K562 (cell line): ENCODE measurements around the gene HBEGF. TPM values are rescaled to one million over a fixed set of nuclear protein-coding genes. Genes with fewer than 3 reads are reported as not detected.

ENCODE experiments used
- ATAC-seq: fragments of 200-7000 bp; cut with Tn5 transposase; 3 replicates; pipeline ENCODE4 v1.9.1; 2020; ENCODE audit warnings: moderate library complexity
- BruUV-seq: library from RNA; stranded (reverse); fragments of 400-500 nt; replicated peaks from 2 replicates; lab custom pipeline; 2021; lab: Mats Ljungman, UMichigan
- CTCF ChIA-PET: fragments of 300-600 bp; formaldehyde crosslinking; extraction: SDS; loops from one replicate; lab custom pipeline; 2021; ENCODE audit warnings: low intra/inter-chr PET ratio; lab: Yijun Ruan, JAX
- POLR2A ChIA-PET: fragments of 300-600, 350-650 bp; sonication (Branson Sonifier 250); formaldehyde crosslinking; extraction: SDS; loops from one replicate; lab custom pipeline; 2021; ENCODE audit warnings: antibody characterized with exemption, inconsistent platforms; lab: Yijun Ruan, JAX
- DNase-seq, 4 experiments: peaks; one replicate each; pipeline versions ENCODE4 v3.0.0 to v3.0.0-alpha.2; 2011 to 2018; ENCODE audit warnings: low spot score in 3 of 4, mixed read lengths in 3 of 4; ENCODE audit errors: extremely low read depth in 1 of 4
- FAIRE-seq: peaks from 2 replicates; lab custom pipeline; 2011; peaks lifted over from hg19 to GRCh38; lab: Jason Lieb, UNC
- H2AFZ ChIP-seq: 2 replicates; pipeline ENCODE4 v1.6.0; 2011; ENCODE audit warnings: low read depth, low read length, control low read depth, inconsistent platforms
- H3K27ac ChIP-seq: fragments of 200-600 bp; 3 replicates; pipeline ENCODE4 v1.8.0; 2011; ENCODE audit warnings: low read depth, mild to moderate bottlenecking, control low read depth, inconsistent platforms, low read length, moderate library complexity, mixed read lengths; ENCODE audit errors: extremely low read depth
- H3K27me3 ChIP-seq, 2 experiments: fragments of 300-600 bp in 1 of 2; 2 replicates in 1 of 2; 3 replicates in 1 of 2; pipeline versions ENCODE4 v1.6.0 to v1.8.0; 2011; ENCODE audit warnings: inconsistent platforms in 2 of 2, low read length in 2 of 2, mild to moderate bottlenecking in 1 of 2, mixed read lengths in 1 of 2, moderate library complexity in 1 of 2; ENCODE audit not compliant: control insufficient read depth in 2 of 2, insufficient read depth in 2 of 2
- H3K36me3 ChIP-seq: fragments of 300-600 bp; 3 replicates; pipeline ENCODE4 v1.8.0; 2011; ENCODE audit warnings: mild to moderate bottlenecking, low read length, inconsistent platforms; ENCODE audit not compliant: control insufficient read depth, insufficient read depth
- H3K4me1 ChIP-seq, 2 experiments: fragments of 200-600 bp in 1 of 2; replicated peaks in 1 of 2; 2 replicates in 1 of 2; 3 replicates in 1 of 2; pipeline versions ENCODE4 v1.5.1 to v1.8.0; 2011; ENCODE audit warnings: inconsistent platforms in 2 of 2, low read length in 2 of 2, mild to moderate bottlenecking in 1 of 2, mixed read lengths in 1 of 2, moderate library complexity in 1 of 2; ENCODE audit not compliant: control insufficient read depth in 2 of 2, insufficient read depth in 2 of 2
- H3K4me2 ChIP-seq: 2 replicates; pipeline ENCODE4 v1.6.1; 2011; ENCODE audit warnings: low read length, control low read depth, inconsistent platforms, mixed read lengths; ENCODE audit not compliant: insufficient read depth
- H3K4me3 ChIP-seq: fragments of 200-600 bp; sonication (generic), shearing (Covaris generic); 2 replicates; pipeline ENCODE4 v1.5.1; 2016; ENCODE audit warnings: control low read depth, inconsistent platforms
- H3K79me2 ChIP-seq: fragments of 200-600 bp; 3 replicates; pipeline ENCODE4 v1.8.0; 2011; ENCODE audit warnings: low read length, inconsistent platforms; ENCODE audit not compliant: control insufficient read depth, insufficient read depth
- H3K9ac ChIP-seq, 2 experiments: 2 replicates each; pipeline versions ENCODE4 v1.6.0 to v1.6.1; 2011; ENCODE audit warnings: low read depth in 2 of 2, low read length in 2 of 2, control low read depth in 1 of 2, inconsistent platforms in 1 of 2, mild to moderate bottlenecking in 1 of 2, mixed read lengths in 1 of 2; ENCODE audit not compliant: insufficient read depth in 1 of 2
- H3K9me1 ChIP-seq: one replicate; pipeline ENCODE4 v1.6.0; 2011; ENCODE audit warnings: inconsistent platforms, mild to moderate bottlenecking, low read length, moderate library complexity; ENCODE audit not compliant: control insufficient read depth, insufficient read depth
- H3K9me3 ChIP-seq: replicated peaks from 2 replicates; pipeline ENCODE4 v1.5.1; 2011; ENCODE audit warnings: low read depth, low read length, inconsistent platforms; ENCODE audit not compliant: control insufficient read depth, insufficient read depth
- H4K20me1 ChIP-seq: replicated peaks from 2 replicates; pipeline ENCODE4 v1.6.1; 2011; ENCODE audit warnings: low read length, inconsistent platforms, mixed read lengths; ENCODE audit not compliant: control insufficient read depth, insufficient read depth
- ASH1L ChIP-seq: fragments of 450-650 bp; IDR thresholded peaks from 2 replicates; pipeline ENCODE4 v1.6.1; 2018; ENCODE audit warnings: borderline replicate concordance, mild to moderate bottlenecking, low read depth; ENCODE audit not compliant: partially characterized antibody
- ATF7 ChIP-seq: fragments of 450-650 bp; IDR thresholded peaks from 2 replicates; pipeline ENCODE4 v1.7.1; 2014; ENCODE audit warnings: mild to moderate bottlenecking, moderate library complexity
- CTBP1 ChIP-seq: fragments of 450-650 bp; IDR thresholded peaks from 2 replicates; pipeline ENCODE4 v1.6.1; 2016; ENCODE audit warnings: borderline replicate concordance
- GTF2A2 ChIP-seq: IDR thresholded peaks from 2 replicates; pipeline ENCODE4 v1.6.1; 2016; ENCODE audit warnings: mild to moderate bottlenecking, missing genetic modification characterization, missing compliant biosample characterization
- NCOA1 ChIP-seq: fragments of 450-650 bp; IDR thresholded peaks from 2 replicates; pipeline ENCODE4 v1.6.1; 2016; ENCODE audit warnings: low read depth
- NCOA2 ChIP-seq, 2 experiments: fragments of 450-650 bp; IDR thresholded peaks; 2 replicates each; pipeline ENCODE4 v1.6.1; 2018; ENCODE audit warnings: mild to moderate bottlenecking in 2 of 2, moderate library complexity in 1 of 2; ENCODE audit not compliant: partially characterized antibody in 2 of 2
- NFE2L1 ChIP-seq: fragments of 450-650 bp; IDR thresholded peaks from 2 replicates; pipeline ENCODE4 v1.6.1; 2016; ENCODE audit warnings: missing genetic modification characterization, low read depth, mild to moderate bottlenecking, missing compliant biosample characterization, moderate library complexity, borderline replicate concordance
- PYGO2 ChIP-seq: fragments of 450-650 bp; IDR thresholded peaks from 2 replicates; pipeline ENCODE4 v1.6.1; 2016; ENCODE audit warnings: mild to moderate bottlenecking, missing genetic modification characterization, moderate library complexity, missing compliant biosample characterization
- RBM39 ChIP-seq: fragments of 200-400 bp; formaldehyde crosslinking; optimal IDR thresholded peaks from 2 replicates; pipeline ENCODE3; 2018; ENCODE audit warnings: low read depth, low read length
- SIN3A ChIP-seq, 2 experiments: fragments of 150-350 bp in 1 of 2; IDR thresholded peaks; 2 replicates each; pipeline ENCODE4 v1.6.1; 2011 to 2016; ENCODE audit warnings: borderline replicate concordance in 2 of 2, low read depth in 2 of 2, low read length in 2 of 2, mild to moderate bottlenecking in 2 of 2, moderate library complexity in 2 of 2; ENCODE audit not compliant: control insufficient read depth in 1 of 2
- SMAD4 ChIP-seq: fragments of 250-450 bp; sonication (Bioruptor Pico); conservative IDR thresholded peaks from 2 replicates; pipeline ENCODE4 v1.8.0; 2021; ENCODE audit warnings: inconsistent platforms, mild to moderate bottlenecking, moderate library complexity
- SP2 ChIP-seq: IDR thresholded peaks from 2 replicates; pipeline ENCODE4 v1.6.1; 2011; ENCODE audit warnings: mild to moderate bottlenecking, low read depth, low read length, moderate library complexity; ENCODE audit not compliant: poor library complexity, severe bottlenecking; ENCODE audit errors: extremely low read depth
- ZBTB33 ChIP-seq: sonication (generic); formaldehyde crosslinking; IDR thresholded peaks from 2 replicates; pipeline ENCODE4 v1.8.1; 2023; ENCODE audit warnings: mild to moderate bottlenecking, missing genetic modification reagents
- ZNF232 ChIP-seq: sonication (generic); formaldehyde crosslinking; IDR thresholded peaks from 2 replicates; pipeline ENCODE4 v1.8.0; 2022; ENCODE audit warnings: mild to moderate bottlenecking, missing genetic modification reagents
- ZNF277 ChIP-seq: fragments of 250-450 bp; sonication (Bioruptor Pico); IDR thresholded peaks from 2 replicates; pipeline ENCODE4 v1.8.0; 2022; ENCODE audit warnings: inconsistent platforms, mild to moderate bottlenecking, moderate library complexity, borderline replicate concordance
- ZNF384 ChIP-seq: IDR thresholded peaks from 2 replicates; pipeline ENCODE4 v1.6.1; 2012; ENCODE audit warnings: low read depth, low read length, improper control_type of control experiment
- WGBS: fragments of 100-300 bp; shearing (Covaris generic); methylation state at CpG from one replicate; pipeline ENCODE4 v1.1.6; 2016; ENCODE audit warnings: low coverage, mixed read lengths; ENCODE audit not compliant: insufficient coverage; ENCODE audit errors: missing lambda C conversion rate; 5-methylcytosine and 5-hydroxymethylcytosine counted together
- in situ Hi-C: fragments of 300-500 bp; cut with MboI; formaldehyde crosslinking; loops from 4 replicates; pipeline ENCODE4 v1.15.0; 2018; ENCODE audit warnings: inconsistent platforms, mixed read lengths
- intact Hi-C: fragments of 100-400 bp; cut with micrococcal nuclease; formaldehyde crosslinking; loops from 2 replicates; pipeline ENCODE4 v1.14.2; 2022
- polyA plus RNA-seq, 8 experiments: library from polyadenylated mRNA; depleted of rRNA in 4 of 8; stranded (reverse) in 5 of 8; unstranded in 3 of 8; fragments of >200 nt; fragmentation: Nextera tagmentation in 2 of 8; fragmentation: Illumina TruSeq in 1 of 8; extraction: Ambion mirVana in 2 of 8; extraction: Trizol in 1 of 8; gene quantifications; 2 replicates each; pipeline versions ENCODE4 v1.2.1 to v1.2.3, GENCODE V29; 2011 to 2014; ENCODE audit warnings: inconsistent platforms in 1 of 8, missing spikeins in 1 of 8
- total RNA-seq, 7 experiments: library from RNA; depleted of rRNA in 6 of 7; stranded (reverse); fragments of >200 nt in 6 of 7; fragmentation: Illumina TruSeq in 2 of 7; extraction: Trizol in 2 of 7; gene quantifications; 2 replicates each; pipeline versions ENCODE4 v1.2.1 to v1.2.3, GENCODE V29; 2011 to 2021; ENCODE audit warnings: low replicate concordance in 1 of 7

HBEGF gene
- total and polyA plus RNA-seq, 9 of the 15 experiments (the other 6 are each of a cell fraction or from before 2014, with no cell fraction given), result 0.11 to 1.1 (median 0.60) TPM

DNA sequence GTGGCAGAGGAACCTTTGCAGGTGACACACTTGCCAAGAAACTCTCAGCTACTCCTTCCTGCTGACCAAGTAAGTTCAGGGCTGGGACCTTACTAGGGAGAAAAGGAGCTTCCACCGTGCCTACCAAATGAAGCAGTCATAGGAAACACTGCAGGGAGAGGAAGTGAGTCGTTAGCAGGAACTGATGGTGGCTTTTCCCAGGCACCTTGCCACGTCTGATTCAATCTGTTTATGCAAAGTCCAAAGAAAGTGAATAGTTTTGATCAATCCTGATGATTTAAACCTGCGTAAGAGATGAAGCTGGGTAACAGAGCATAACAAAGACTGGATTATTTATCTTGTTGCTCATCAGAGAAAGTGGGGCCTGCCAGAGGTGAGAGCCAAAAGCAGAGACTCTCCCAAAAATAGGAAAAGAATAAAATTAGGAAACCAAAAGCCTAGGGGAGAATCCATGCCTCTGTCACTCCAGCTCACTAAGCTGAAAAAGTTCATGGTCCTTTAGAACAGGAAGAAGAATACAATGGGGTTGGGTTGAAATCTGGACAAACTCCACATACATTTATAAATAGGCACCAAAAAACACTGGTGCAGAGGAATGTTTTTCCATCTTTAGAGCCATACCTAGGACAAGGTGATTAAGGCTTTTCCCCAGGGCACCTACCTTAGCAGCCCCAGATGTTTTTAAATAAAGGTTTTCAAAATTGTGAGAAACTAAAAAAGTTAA lies 34.2 kb downstream of the HBEGF start (continued):
- TF ChIP-seq ZNF232 (CRISPR knock-in tag), result no peak
- TF ChIP-seq CTBP1, result 0 out of 2 replicates have a peak, but pooled peaks have one; percentile 13

DNA sequence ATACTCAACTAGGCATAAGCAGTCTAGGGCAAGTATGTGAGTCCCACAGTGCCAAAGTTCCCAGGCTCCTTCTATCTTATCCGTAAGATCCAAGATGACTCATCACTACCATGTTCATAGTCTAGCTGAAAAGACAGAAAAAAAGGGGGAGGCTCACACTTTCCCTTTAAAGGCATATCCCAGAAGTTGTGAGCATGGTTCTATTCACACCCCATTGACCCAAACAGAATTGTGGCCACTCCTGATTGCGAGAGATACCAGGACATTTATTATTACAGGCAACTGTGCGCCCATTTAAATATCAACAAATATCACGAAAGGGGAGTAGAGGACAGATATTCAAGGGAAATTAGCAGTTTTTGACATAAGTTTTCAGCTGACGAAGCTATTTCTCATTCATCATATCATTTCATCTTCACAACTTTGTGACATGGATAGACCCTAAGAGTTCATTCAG lies 35.4 kb downstream of the HBEGF start:
- DNase-seq (peak; percentile 35 to 74 (median 52)), ATAC-seq (peak; percentile 95), FAIRE-seq (peak; percentile 80)
- peak overlapping the region; percentile 57; the same call in 2 of the 3 replicates for H3K27ac ChIP-seq
- H3K79me2 ChIP-seq, result no peaks in the 10 kb centered on the region
- no peaks in the 10 kb centered on the region for H3K9me3 ChIP-seq
- H4K20me1 ChIP-seq, result no peaks in the 10 kb centered on the region
- no peak overlapping the region for H3K4me3 ChIP-seq
- peaks cover 0 to 26% of the 10 kb centered on the region in 2 experiments; a peak in 4 of 5 replicates for H3K4me1 ChIP-seq
- H3K9ac ChIP-seq, result peak overlapping the region in 1 of 2 experiments; percentile 34; a peak in 1 of 4 replicates
- H3K27me3 ChIP-seq, result no peaks in the 10 kb centered on the region
- no TSS peak for BruUV-seq
- peak overlapping the region; percentile 73 for H2AFZ ChIP-seq
- ChIA-PET CTCF (no interaction called here), POLR2A (interaction anchor here (0.6 to 2.4 kb wide), 9 partner anchors 8 to 408 kb away, joined by 3 to 9 read pairs (median 4); partner anchors contain the start of genes HBEGF and PFDN1)
- intact Hi-C loops, result no loop called here
- no peaks in the 10 kb centered on the region for H3K9me1 ChIP-seq
- no peaks in the 10 kb centered on the region for H3K36me3 ChIP-seq
- 22% methylated on average over 5 of the region's 5 CpGs for WGBS
- peak overlapping the region; percentile 42 for H3K4me2 ChIP-seq
- in situ Hi-C loops, result no loop called here
- TF ChIP-seq ZNF384 (peak; percentile 72), PYGO2 (no peak), ATF7 (peak; percentile 52; the same call in 1 of the 2 replicates), ASH1L (no peak), SIN3A (IDR thresholded peaks at IDR 0.05; ENCODE audit: borderline replicate concordance in 2 of 2, control insufficient read depth in 1 of 2, low read depth in 2 of 2, low read length in 2 of 2) (no peak), NFE2L1 (tag) (peak; percentile 59), ZBTB33 (CRISPR knock-in tag) (no peak), GTF2A2 (0 out of 2 replicates have a peak, but pooled peaks have one; percentile 7), ZNF277 (CRISPR knock-in tag) (no peak), SMAD4 (CRISPR knock-in tag) (peak; percentile 24; the same call in 1 of the 2 replicates), RBM39 (no peak), NCOA1 (no peak), SP2 (no peak), NCOA2 (IDR thresholded peaks at IDR 0.05; ENCODE audit: partially characterized antibody in 2 of 2) (no peak)
